ENCODE data around the gene FBXW8.
A peak's percentile ranks its signal among the peaks of the same experiment; 100 is the strongest.

The FBXW8 gene

DNA sequence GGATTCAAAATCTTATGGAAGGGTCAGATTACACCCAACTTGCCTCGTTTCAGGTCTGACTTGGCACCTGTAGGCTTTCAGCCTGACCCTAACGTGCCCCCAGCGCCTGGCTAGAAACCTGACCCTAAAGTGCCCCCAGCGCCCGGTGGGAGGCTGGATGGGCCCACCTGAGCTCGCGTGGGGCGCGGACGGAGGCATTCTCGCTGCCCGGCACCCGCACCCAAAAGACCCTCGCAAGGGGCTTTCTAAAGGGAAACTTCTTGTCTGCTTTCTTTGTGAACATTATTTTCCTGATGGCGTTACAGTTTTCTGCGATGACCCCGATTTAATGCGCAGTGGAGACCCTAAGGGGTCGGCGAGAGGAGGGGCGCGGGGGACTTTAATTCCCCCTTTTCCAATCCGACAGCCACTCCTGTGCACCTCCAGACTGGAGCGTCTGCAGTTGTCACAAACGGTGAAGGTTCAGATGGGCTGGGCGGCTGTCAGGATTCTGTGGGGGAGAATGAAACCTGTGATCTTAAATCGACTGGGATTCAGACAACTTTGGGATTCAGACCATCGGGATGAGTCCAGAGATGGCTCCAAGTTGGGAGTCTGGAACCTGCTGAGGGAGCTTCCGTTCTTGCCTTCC, 28.8 kb upstream of the FBXW8 start (continued):
- TF ChIP-seq, protein P1, sequence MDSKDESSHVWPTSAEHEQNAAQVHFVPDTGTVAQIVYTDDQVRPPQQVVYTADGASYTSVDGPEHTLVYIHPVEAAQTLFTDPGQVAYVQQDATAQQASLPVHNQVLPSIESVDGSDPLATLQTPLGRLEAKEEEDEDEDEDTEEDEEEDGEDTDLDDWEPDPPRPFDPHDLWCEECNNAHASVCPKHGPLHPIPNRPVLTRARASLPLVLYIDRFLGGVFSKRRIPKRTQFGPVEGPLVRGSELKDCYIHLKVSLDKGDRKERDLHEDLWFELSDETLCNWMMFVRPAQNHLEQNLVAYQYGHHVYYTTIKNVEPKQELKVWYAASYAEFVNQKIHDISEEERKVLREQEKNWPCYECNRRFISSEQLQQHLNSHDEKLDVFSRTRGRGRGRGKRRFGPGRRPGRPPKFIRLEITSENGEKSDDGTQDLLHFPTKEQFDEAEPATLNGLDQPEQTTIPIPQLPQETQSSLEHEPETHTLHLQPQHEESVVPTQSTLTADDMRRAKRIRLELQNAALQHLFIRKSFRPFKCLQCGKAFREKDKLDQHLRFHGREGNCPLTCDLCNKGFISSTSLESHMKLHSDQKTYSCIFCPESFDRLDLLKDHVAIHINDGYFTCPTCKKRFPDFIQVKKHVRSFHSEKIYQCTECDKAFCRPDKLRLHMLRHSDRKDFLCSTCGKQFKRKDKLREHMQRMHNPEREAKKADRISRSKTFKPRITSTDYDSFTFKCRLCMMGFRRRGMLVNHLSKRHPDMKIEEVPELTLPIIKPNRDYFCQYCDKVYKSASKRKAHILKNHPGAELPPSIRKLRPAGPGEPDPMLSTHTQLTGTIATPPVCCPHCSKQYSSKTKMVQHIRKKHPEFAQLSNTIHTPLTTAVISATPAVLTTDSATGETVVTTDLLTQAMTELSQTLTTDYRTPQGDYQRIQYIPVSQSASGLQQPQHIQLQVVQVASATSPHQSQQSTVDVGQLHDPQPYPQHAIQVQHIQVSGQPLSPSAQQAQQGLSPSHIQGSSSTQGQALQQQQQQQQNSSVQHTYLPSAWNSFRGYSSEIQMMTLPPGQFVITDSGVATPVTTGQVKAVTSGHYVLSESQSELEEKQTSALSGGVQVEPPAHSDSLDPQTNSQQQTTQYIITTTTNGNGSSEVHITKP (tag by site-specific recombination; IDR thresholded peaks at IDR 0.05): no peak
- TF ChIP-seq ZNF623 (tag by site-specific recombination; IDR thresholded peaks at IDR 0.05) (no peak), ZNF391 (tag by site-specific recombination; IDR thresholded peaks at IDR 0.05; ENCODE audit: borderline replicate concordance, low read depth) (no peak), ZNF112 (tag by site-specific recombination; IDR thresholded peaks at IDR 0.05) (no peak), ZNF19 (tag by site-specific recombination; IDR thresholded peaks at IDR 0.05; ENCODE audit: low read depth) (no peak)
- TF ChIP-seq, protein P2, sequence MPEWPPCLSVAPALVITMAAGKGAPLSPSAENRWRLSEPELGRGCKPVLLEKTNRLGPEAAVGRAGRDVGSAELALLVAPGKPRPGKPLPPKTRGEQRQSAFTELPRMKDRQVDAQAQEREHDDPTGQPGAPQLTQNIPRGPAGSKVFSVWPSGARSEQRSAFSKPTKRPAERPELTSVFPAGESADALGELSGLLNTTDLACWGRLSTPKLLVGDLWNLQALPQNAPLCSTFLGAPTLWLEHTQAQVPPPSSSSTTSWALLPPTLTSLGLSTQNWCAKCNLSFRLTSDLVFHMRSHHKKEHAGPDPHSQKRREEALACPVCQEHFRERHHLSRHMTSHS (tag by site-specific recombination; IDR thresholded peaks at IDR 0.05): no peak

DNA sequence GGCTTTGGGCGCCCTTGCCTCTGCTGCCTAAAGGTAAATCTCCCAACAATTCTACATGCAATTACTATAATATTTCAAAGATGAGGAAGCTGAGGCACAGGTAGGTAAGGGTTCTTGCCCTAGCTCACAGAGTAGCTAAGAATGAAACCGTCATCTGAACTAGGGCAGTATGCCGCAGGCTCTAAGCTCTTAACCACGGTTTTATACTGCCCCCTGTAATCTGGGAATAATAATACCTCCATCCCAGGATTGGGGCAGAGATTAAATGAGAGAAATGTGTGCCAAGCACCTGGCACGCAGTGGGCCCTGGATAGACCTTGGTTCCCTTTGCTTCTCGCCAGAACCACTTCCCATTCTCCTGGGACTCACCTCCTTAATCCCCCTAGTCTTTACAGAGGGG, 28.0 kb upstream of the FBXW8 start:
- Histone ChIP-seq H3K27ac (ENCODE audit: extremely low read depth, low read depth, low read length) (no peak overlapping the region), H3K4me3 (ENCODE audit: low read depth, low read length) (no peak overlapping the region), H3K4me1 (ENCODE audit: control insufficient read depth, insufficient read depth, low read length) (peaks cover 10% of the 10 kb centered on the region), H3K36me3 (ENCODE audit: control insufficient read depth in 2 of 2, insufficient read depth in 1 of 2, low read length in 2 of 2) (no peaks in the 10 kb centered on the region), H3K9me3 (ENCODE audit: control insufficient read depth, insufficient read depth, low read depth, low read length) (no peaks in the 10 kb centered on the region)
- ChIA-PET CTCF (interaction anchor here (0.6 to 2.7 kb wide), 14 partner anchors 16 to 741 kb away, joined by 3 to 31 read pairs (median 4); partner anchors contain the start of genes RNFT2 and SPRING1), POLR2A (interaction anchor here (1.0 to 1.2 kb wide), 2 partner anchors 14 to 64 kb away, joined by 3 to 4 read pairs; no protein-coding TSS in a partner anchor)
- TF ChIP-seq ZNF837 (tag by site-specific recombination; IDR thresholded peaks at IDR 0.05) (no peak), ZNF654 (tag by site-specific recombination; IDR thresholded peaks at IDR 0.05; ENCODE audit: low read depth) (peak; percentile 57), TCF7L2 (IDR thresholded peaks at IDR 0.05; ENCODE audit: borderline replicate concordance, low read depth, low read length) (no peak), ZSCAN16 (tag by site-specific recombination; IDR thresholded peaks at IDR 0.05) (peak; percentile 81), SP7 (tag by site-specific recombination; IDR thresholded peaks at IDR 0.05) (no peak), ZNF610 (tag by site-specific recombination; IDR thresholded peaks at IDR 0.05; ENCODE audit: borderline replicate concordance) (no peak), ZNF132 (tag by site-specific recombination; IDR thresholded peaks at IDR 0.05; ENCODE audit: borderline replicate concordance) (no peak)
- TF ChIP-seq, protein P3, sequence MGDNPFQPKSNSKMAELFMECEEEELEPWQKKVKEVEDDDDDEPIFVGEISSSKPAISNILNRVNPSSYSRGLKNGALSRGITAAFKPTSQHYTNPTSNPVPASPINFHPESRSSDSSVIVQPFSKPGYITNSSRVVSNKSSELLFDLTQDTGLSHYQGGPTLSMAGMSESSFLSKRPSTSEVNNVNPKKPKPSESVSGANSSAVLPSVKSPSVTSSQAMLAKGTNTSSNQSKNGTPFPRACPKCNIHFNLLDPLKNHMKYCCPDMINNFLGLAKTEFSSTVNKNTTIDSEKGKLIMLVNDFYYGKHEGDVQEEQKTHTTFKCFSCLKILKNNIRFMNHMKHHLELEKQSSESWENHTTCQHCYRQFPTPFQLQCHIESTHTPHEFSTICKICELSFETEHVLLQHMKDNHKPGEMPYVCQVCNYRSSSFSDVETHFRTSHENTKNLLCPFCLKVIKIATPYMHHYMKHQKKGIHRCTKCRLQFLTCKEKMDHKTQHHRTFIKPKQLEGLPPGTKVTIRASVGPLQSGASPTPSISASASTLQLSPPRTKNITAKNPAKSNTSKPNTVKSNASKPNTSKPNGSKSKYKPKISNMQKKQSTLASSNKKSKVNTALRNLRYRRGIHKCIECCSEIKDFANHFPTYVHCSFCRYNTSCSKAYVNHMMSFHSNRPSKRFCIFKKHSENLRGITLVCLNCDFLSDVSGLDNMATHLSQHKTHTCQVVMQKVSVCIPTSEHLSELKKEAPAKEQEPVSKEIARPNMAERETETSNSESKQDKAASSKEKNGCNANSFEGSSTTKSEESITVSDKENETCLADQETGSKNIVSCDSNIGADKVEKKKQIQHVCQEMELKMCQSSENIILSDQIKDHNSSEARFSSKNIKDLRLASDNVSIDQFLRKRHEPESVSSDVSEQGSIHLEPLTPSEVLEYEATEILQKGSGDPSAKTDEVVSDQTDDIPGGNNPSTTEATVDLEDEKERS (tag by site-specific recombination; IDR thresholded peaks at IDR 0.05): no peak
- TF ChIP-seq, protein P4, sequence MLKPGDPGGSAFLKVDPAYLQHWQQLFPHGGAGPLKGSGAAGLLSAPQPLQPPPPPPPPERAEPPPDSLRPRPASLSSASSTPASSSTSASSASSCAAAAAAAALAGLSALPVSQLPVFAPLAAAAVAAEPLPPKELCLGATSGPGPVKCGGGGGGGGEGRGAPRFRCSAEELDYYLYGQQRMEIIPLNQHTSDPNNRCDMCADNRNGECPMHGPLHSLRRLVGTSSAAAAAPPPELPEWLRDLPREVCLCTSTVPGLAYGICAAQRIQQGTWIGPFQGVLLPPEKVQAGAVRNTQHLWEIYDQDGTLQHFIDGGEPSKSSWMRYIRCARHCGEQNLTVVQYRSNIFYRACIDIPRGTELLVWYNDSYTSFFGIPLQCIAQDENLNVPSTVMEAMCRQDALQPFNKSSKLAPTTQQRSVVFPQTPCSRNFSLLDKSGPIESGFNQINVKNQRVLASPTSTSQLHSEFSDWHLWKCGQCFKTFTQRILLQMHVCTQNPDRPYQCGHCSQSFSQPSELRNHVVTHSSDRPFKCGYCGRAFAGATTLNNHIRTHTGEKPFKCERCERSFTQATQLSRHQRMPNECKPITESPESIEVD (tag by site-specific recombination; IDR thresholded peaks at IDR 0.05): no peak
- TF ChIP-seq, protein P5, sequence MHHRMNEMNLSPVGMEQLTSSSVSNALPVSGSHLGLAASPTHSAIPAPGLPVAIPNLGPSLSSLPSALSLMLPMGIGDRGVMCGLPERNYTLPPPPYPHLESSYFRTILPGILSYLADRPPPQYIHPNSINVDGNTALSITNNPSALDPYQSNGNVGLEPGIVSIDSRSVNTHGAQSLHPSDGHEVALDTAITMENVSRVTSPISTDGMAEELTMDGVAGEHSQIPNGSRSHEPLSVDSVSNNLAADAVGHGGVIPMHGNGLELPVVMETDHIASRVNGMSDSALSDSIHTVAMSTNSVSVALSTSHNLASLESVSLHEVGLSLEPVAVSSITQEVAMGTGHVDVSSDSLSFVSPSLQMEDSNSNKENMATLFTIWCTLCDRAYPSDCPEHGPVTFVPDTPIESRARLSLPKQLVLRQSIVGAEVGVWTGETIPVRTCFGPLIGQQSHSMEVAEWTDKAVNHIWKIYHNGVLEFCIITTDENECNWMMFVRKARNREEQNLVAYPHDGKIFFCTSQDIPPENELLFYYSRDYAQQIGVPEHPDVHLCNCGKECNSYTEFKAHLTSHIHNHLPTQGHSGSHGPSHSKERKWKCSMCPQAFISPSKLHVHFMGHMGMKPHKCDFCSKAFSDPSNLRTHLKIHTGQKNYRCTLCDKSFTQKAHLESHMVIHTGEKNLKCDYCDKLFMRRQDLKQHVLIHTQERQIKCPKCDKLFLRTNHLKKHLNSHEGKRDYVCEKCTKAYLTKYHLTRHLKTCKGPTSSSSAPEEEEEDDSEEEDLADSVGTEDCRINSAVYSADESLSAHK (tag by site-specific recombination; IDR thresholded peaks at IDR 0.05): peak; percentile 95
- TF ChIP-seq, protein P6, sequence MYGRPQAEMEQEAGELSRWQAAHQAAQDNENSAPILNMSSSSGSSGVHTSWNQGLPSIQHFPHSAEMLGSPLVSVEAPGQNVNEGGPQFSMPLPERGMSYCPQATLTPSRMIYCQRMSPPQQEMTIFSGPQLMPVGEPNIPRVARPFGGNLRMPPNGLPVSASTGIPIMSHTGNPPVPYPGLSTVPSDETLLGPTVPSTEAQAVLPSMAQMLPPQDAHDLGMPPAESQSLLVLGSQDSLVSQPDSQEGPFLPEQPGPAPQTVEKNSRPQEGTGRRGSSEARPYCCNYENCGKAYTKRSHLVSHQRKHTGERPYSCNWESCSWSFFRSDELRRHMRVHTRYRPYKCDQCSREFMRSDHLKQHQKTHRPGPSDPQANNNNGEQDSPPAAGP (tag by site-specific recombination; IDR thresholded peaks at IDR 0.05): no peak
- TF ChIP-seq, protein P7, sequence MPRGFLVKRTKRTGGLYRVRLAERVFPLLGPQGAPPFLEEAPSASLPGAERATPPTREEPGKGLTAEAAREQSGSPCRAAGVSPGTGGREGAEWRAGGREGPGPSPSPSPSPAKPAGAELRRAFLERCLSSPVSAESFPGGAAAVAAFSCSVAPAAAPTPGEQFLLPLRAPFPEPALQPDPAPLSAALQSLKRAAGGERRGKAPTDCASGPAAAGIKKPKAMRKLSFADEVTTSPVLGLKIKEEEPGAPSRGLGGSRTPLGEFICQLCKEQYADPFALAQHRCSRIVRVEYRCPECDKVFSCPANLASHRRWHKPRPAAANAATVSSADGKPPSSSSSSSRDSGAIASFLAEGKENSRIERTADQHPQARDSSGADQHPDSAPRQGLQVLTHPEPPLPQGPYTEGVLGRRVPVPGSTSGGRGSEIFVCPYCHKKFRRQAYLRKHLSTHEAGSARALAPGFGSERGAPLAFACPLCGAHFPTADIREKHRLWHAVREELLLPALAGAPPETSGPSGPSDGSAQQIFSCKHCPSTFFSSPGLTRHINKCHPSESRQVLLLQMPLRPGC (tag by site-specific recombination; IDR thresholded peaks at IDR 0.05): no peak
